Measurements from ENCODE around the gene PLEK2. TPM values are rescaled to one million over a fixed set of nuclear protein-coding genes. Genes with fewer than 3 reads are reported as not detected.
A peak's percentile ranks its signal among the peaks of the same experiment; 100 is the strongest.

The PLEK2 gene
- polyA plus RNA-seq, 1 donor = 39.6 TPM

DNA sequence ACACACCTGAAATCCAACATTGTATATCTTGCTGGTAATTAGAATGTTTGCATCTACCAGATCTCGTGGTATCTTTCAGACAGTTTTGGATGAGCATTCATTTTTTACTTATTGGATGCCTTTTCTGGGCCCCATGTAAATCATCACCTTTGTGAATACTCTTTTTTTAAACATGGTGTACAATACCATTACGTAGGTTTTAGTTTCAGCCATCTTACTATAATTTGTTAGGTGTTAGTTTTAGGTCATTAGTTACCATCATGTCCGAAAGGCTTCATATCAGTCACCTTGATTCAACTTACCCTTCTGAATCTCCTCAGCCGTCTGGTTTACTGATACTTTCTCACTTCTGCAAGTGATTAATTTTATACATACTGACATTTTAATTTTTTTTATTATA, 46.5 kb downstream of the PLEK2 start:
- Histone ChIP-seq H3K27ac (ENCODE audit: low read length) (no peak overlapping the region), H3K9me3 (ENCODE audit: control insufficient read depth, low read depth, low read length) (no peaks in the 10 kb centered on the region), H3K4me1 (ENCODE audit: control insufficient read depth, insufficient read depth, low read length) (peaks cover 9% of the 10 kb centered on the region), H3K4me3 (ENCODE audit: low read length) (no peak overlapping the region), H3K36me3 (ENCODE audit: control insufficient read depth, insufficient read depth, low read length) (peaks cover 40% of the 10 kb centered on the region), H3K27me3 (ENCODE audit: control insufficient read depth, insufficient read depth, low read length) (no peaks in the 10 kb centered on the region)
- WGBS (ENCODE audit: insufficient coverage, low lambda C conversion rate) = 97% methylated on average over 4 of the region's 4 CpGs
- no peak for DNase-seq

- H3K9me3 ChIP-seq (ENCODE audit: control insufficient read depth, low read depth, low read length) = no peaks in the 10 kb centered on the region
- peak overlapping the region; percentile 83 for H3K27ac ChIP-seq (ENCODE audit: low read length)
- WGBS (ENCODE audit: insufficient coverage, low lambda C conversion rate) = 9% methylated on average over 3 of the region's 34 CpGs
- DNase-seq = no peak
- peaks cover 13% of the 10 kb centered on the region for H3K4me1 ChIP-seq (ENCODE audit: control insufficient read depth, insufficient read depth, low read length)
- no peaks in the 10 kb centered on the region for H3K27me3 ChIP-seq (ENCODE audit: control insufficient read depth, insufficient read depth, low read length)
- H3K4me3 ChIP-seq (ENCODE audit: low read length) = peak overlapping the region; percentile 82
- peaks cover 6% of the 10 kb centered on the region for H3K36me3 ChIP-seq (ENCODE audit: control insufficient read depth, insufficient read depth, low read length)
Measured at GRCh38 chr14:67360470-67361206, 51.3 kb downstream of the PLEK2 start.

DNA sequence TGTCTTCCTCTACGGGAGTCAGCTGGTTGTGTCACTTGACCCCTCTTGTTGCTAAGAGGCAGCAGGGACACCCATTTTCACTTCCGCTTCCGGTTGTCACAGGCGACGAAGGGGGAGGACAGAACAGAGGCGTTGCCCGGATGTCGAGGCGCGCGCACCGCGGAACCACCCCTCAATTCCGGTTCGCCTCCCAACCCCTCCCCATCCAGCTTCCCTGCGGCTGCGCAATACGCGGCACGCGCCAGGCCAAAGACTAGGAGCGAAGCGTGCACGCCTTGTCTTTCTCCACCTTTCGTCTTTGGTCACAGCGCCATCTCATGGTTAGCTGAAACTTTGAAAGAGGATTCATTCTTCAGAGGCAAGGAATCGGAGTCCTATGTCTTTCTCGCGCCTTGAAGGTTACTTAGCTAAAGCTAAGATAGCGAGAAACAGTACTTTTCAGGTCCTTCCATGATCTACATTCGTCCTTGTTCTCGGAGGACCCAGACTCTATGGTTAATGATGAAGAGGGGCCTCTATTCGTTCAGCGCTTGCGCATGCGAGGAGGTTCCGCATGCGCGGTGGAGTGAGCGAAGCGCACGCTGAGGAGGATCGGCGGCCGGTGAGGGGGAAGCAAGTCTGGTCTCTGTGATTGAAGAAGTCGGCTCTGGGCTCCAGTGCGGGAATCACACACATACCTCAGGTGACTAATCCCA, 52.0 kb downstream of the PLEK2 start, which contains the start of the genes ATP6V1D and EIF2S1:
Gene ATP6V1D (minus strand): TSS at position 30 of the 695 bp plus-strand sequence. CDS start 106 bp downstream, outside the sequence.
Gene EIF2S1 (plus strand): TSS at position 554 of the 695 bp plus-strand sequence. CDS start 4,440 bp downstream, outside the sequence.
- Histone ChIP-seq H3K4me3 (ENCODE audit: low read length) (peak within 1 kb of the TSS; percentile 82), H3K27ac (ENCODE audit: low read length) (peak within 1 kb of the TSS; percentile 83), H3K9me3 (ENCODE audit: control insufficient read depth, low read depth, low read length) (no peaks in the 10 kb centered on the region), H3K4me1 (ENCODE audit: control insufficient read depth, insufficient read depth, low read length) (peaks cover 13% of the 10 kb centered on the region), H3K27me3 (ENCODE audit: control insufficient read depth, insufficient read depth, low read length) (no peaks in the 10 kb centered on the region), H3K36me3 (ENCODE audit: control insufficient read depth, insufficient read depth, low read length) (peaks cover 2% of the 10 kb centered on the region)
- peak; percentile 100 for DNase-seq
- 0% methylated on average over 1 of the region's 47 CpGs for WGBS (ENCODE audit: insufficient coverage, low lambda C conversion rate)

DNA sequence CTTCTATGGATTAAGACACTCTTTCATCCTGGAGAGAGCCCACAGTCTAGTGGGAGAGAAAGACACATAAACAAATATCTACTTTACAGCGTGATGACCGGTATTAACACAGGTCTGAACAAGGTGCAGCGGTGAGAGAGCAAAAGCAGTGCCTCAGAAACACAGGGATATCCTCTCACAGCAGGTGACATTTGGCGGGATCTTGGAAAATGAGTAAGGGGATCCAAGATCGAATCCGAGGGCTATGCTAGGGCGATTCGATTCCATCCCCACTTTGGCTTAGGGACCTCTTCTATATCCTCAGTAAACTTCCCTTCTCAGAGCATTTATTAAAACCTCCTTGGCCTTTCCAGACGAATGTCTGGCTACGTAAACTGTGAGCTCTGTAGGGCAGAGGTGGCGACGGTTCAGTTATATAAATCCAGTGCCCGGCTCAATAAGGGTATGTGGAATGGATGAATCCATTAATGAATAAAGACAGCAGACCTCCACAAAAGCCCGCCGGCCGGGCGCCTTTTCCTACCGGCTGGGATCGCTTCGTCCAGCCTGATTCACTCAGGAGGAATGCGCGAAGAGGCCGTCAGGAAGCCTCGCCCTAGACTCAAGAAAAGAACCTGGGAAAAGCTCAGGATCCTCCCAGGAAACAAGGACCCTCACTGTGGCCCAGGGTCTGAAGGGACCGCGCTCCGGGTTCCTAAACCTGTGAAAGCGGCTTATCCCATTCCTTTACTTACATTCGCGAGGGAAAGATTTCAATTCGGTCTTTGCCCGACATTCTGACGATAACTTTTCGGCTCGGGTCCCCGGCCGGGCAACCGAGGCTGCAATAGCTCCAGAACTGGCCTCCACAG, 52.8 kb downstream of the PLEK2 start:
- Histone ChIP-seq H3K27me3 (ENCODE audit: control insufficient read depth, insufficient read depth, low read length) (no peaks in the 10 kb centered on the region), H3K36me3 (ENCODE audit: control insufficient read depth, insufficient read depth, low read length) (no peaks in the 10 kb centered on the region), H3K27ac (ENCODE audit: low read length) (peak overlapping the region; percentile 59), H3K4me1 (ENCODE audit: control insufficient read depth, insufficient read depth, low read length) (peaks cover 13% of the 10 kb centered on the region), H3K4me3 (ENCODE audit: low read length) (peak overlapping the region; percentile 70), H3K9me3 (ENCODE audit: control insufficient read depth, low read depth, low read length) (no peaks in the 10 kb centered on the region)
- no CpG with 5 or more reads among the region's 38 CpGs for WGBS (ENCODE audit: insufficient coverage, low lambda C conversion rate)
- DNase-seq = peak; percentile 9 to 37

DNA sequence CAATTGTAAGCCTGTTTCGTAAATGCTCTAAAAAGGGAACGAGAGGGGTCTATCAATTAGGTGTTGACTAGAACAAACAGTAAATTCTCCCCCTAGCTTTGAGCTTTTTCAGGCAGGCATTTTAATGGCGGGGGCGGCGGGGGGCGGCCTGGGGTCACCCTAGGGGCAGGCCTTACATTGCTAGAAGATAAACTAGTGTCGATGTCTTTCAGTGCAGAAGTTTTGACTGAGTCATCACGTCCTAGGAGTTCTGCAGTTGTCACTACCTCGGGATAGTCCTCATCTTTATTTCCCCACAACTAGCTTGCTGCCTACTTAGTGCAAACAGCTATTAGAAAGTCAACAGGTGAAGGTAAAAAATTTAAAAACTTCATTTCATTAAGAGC, 54.0 kb downstream of the PLEK2 start:
- no peaks in the 10 kb centered on the region for H3K27me3 ChIP-seq (ENCODE audit: control insufficient read depth, insufficient read depth, low read length)
- H3K27ac ChIP-seq (ENCODE audit: low read length) = no peak overlapping the region
- no peaks in the 10 kb centered on the region for H3K9me3 ChIP-seq (ENCODE audit: control insufficient read depth, low read depth, low read length)
- H3K4me1 ChIP-seq (ENCODE audit: control insufficient read depth, insufficient read depth, low read length) = peaks cover 13% of the 10 kb centered on the region
- no peak overlapping the region for H3K4me3 ChIP-seq (ENCODE audit: low read length)
- DNase-seq = no peak
- H3K36me3 ChIP-seq (ENCODE audit: control insufficient read depth, insufficient read depth, low read length) = peaks cover 3% of the 10 kb centered on the region
- no CpG with 5 or more reads among the region's 9 CpGs for WGBS (ENCODE audit: insufficient coverage, low lambda C conversion rate)

- Histone ChIP-seq H3K4me1 (ENCODE audit: control insufficient read depth, insufficient read depth, low read length) (peaks cover 13% of the 10 kb centered on the region), H3K27me3 (ENCODE audit: control insufficient read depth, insufficient read depth, low read length) (no peaks in the 10 kb centered on the region), H3K27ac (ENCODE audit: low read length) (no peak overlapping the region), H3K4me3 (ENCODE audit: low read length) (no peak overlapping the region), H3K9me3 (ENCODE audit: control insufficient read depth, low read depth, low read length) (no peaks in the 10 kb centered on the region), H3K36me3 (ENCODE audit: control insufficient read depth, insufficient read depth, low read length) (peaks cover 8% of the 10 kb centered on the region)
- DNase-seq = no peak
- no CpG with 5 or more reads among the region's 4 CpGs for WGBS (ENCODE audit: insufficient coverage, low lambda C conversion rate)
Measured at GRCh38 chr14:67357186-67357968, 54.6 kb downstream of the PLEK2 start.

DNA sequence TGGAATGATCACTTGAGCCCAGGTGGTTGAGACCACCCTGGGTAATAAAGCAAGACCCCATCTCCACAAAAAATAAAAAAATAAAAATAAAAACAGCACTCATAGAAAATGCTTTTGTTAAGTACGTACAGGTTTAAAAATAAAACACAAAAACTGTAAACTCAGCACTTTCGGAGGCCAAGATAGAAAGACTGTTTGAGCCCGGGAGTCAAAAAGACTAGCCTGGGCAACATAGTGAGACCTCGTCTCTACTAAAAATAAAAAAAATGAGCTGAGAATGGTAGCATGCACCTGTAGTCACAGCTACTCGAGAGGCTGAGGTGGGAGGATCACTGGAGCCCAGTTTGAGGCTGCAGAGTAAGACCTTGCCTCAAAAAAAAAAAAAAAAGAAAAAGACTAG, 59.9 kb downstream of the PLEK2 start:
- H3K36me3 ChIP-seq (ENCODE audit: control insufficient read depth, insufficient read depth, low read length) = peaks cover 46% of the 10 kb centered on the region
- no peaks in the 10 kb centered on the region for H3K27me3 ChIP-seq (ENCODE audit: control insufficient read depth, insufficient read depth, low read length)
- H3K4me1 ChIP-seq (ENCODE audit: control insufficient read depth, insufficient read depth, low read length) = no peaks in the 10 kb centered on the region
- no peak for DNase-seq
- no peak overlapping the region for H3K4me3 ChIP-seq (ENCODE audit: low read length)
- H3K9me3 ChIP-seq (ENCODE audit: control insufficient read depth, low read depth, low read length) = no peaks in the 10 kb centered on the region
- WGBS (ENCODE audit: insufficient coverage, low lambda C conversion rate) = 100% methylated on average over 1 of the region's 5 CpGs
- no peak overlapping the region for H3K27ac ChIP-seq (ENCODE audit: low read length)

- Histone ChIP-seq H3K4me3 (ENCODE audit: low read length) (no peak overlapping the region), H3K4me1 (ENCODE audit: control insufficient read depth, insufficient read depth, low read length) (no peaks in the 10 kb centered on the region), H3K36me3 (ENCODE audit: control insufficient read depth, insufficient read depth, low read length) (peaks cover 57% of the 10 kb centered on the region), H3K9me3 (ENCODE audit: control insufficient read depth, low read depth, low read length) (peaks cover under 1% of the 10 kb centered on the region), H3K27ac (ENCODE audit: low read length) (no peak overlapping the region), H3K27me3 (ENCODE audit: control insufficient read depth, insufficient read depth, low read length) (no peaks in the 10 kb centered on the region)
- no peak for DNase-seq
Measured at GRCh38 chr14:67345583-67345982, 66.4 kb downstream of the PLEK2 start.

GRCh38 chr14:67343601-67344230, 68.2 kb downstream of the PLEK2 start:
- no peak overlapping the region for H3K27ac ChIP-seq (ENCODE audit: low read length)
- no peak overlapping the region for H3K4me3 ChIP-seq (ENCODE audit: low read length)
- peaks cover 3% of the 10 kb centered on the region for H3K9me3 ChIP-seq (ENCODE audit: control insufficient read depth, low read depth, low read length)
- H3K27me3 ChIP-seq (ENCODE audit: control insufficient read depth, insufficient read depth, low read length) = no peaks in the 10 kb centered on the region
- peaks cover 51% of the 10 kb centered on the region for H3K36me3 ChIP-seq (ENCODE audit: control insufficient read depth, insufficient read depth, low read length)
- no peaks in the 10 kb centered on the region for H3K4me1 ChIP-seq (ENCODE audit: control insufficient read depth, insufficient read depth, low read length)
- DNase-seq = no peak
- WGBS (ENCODE audit: insufficient coverage, low lambda C conversion rate) = 100% methylated on average over 1 of the region's 4 CpGs

Measured in large intestine (tissue), 3 donors.